ENCODE results near the gene MSRB1.

MSRB1 gene

GRCh38 chr16:1909561-1910231 lies 33.3 kb downstream of the MSRB1 start:
- Histone ChIP-seq H3K27me3 (ENCODE audit: insufficient read depth, low read length, poor library complexity) (no peaks in the 10 kb centered on the region), H3K4me1 (ENCODE audit: insufficient read depth, low read length) (no peaks in the 10 kb centered on the region), H3K9ac (ENCODE audit: low read depth, low read length) (no peak overlapping the region), H4K20me1 (ENCODE audit: insufficient read depth, low read length) (no peaks in the 10 kb centered on the region), H3K9me3 (ENCODE audit: insufficient read depth, low read length, severe bottlenecking) (no peaks in the 10 kb centered on the region), H3K4me3 (ENCODE audit: low read depth in 1 of 2, low read length in 2 of 2) (no peak overlapping the region), H2AFZ (ENCODE audit: low read depth, low read length) (no peak overlapping the region), H3K4me2 (ENCODE audit: insufficient read depth, low read length) (no peak overlapping the region), H3K79me2 (ENCODE audit: insufficient read depth, low read length) (no peaks in the 10 kb centered on the region), H3K27ac (ENCODE audit: low read length) (no peak overlapping the region), H3K36me3 (ENCODE audit: insufficient read depth, low read length) (no peaks in the 10 kb centered on the region)
- TF ChIP-seq EZH2 (IDR thresholded peaks at IDR 0.05; ENCODE audit: borderline replicate concordance, low read depth, low read length, severe bottlenecking): no peak
- no peak for TF ChIP-seq CTCF (IDR thresholded peaks at IDR 0.05; ENCODE audit: borderline replicate concordance, extremely low read depth, low read length, poor library complexity, severe bottlenecking)
- DNase-seq: no peak
- ATAC-seq (ENCODE audit: insufficient read depth, low read depth): no peak

DNA sequence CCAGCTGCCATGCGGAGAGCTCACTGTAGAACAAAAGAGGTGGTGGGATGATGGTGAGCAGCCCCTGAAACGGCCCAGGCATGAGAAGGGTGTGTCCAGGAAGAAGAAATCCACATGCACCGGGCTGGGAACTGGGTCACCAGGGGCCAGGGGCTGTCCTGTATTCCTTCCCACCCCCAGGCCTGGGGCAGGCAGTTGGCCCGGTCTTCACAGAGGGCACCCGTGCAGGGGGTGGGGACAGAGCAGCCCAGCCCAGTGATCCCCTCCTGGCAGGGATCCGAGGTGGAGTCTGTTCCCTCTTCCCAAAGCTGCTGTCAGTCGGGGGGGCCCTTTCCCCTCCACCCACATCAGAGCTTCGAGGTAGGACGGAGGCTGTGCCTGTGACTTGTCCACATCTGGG lies 34.0 kb downstream of the MSRB1 start:
- Histone ChIP-seq H3K4me1 (ENCODE audit: insufficient read depth, low read length) (no peaks in the 10 kb centered on the region), H3K9ac (ENCODE audit: low read depth, low read length) (no peak overlapping the region), H3K4me3 (ENCODE audit: low read depth in 1 of 2, low read length in 2 of 2) (no peak overlapping the region), H2AFZ (ENCODE audit: low read depth, low read length) (no peak overlapping the region), H4K20me1 (ENCODE audit: insufficient read depth, low read length) (no peaks in the 10 kb centered on the region), H3K27ac (ENCODE audit: low read length) (no peak overlapping the region), H3K79me2 (ENCODE audit: insufficient read depth, low read length) (no peaks in the 10 kb centered on the region), H3K4me2 (ENCODE audit: insufficient read depth, low read length) (no peak overlapping the region), H3K9me3 (ENCODE audit: insufficient read depth, low read length, severe bottlenecking) (no peaks in the 10 kb centered on the region), H3K36me3 (ENCODE audit: insufficient read depth, low read length) (no peaks in the 10 kb centered on the region), H3K27me3 (ENCODE audit: insufficient read depth, low read length, poor library complexity) (no peaks in the 10 kb centered on the region)
- TF ChIP-seq CTCF (IDR thresholded peaks at IDR 0.05; ENCODE audit: borderline replicate concordance, extremely low read depth, low read length, poor library complexity, severe bottlenecking): no peak
- no peak for TF ChIP-seq EZH2 (IDR thresholded peaks at IDR 0.05; ENCODE audit: borderline replicate concordance, low read depth, low read length, severe bottlenecking)
- no peak for DNase-seq
- no peak for ATAC-seq (ENCODE audit: insufficient read depth, low read depth)

DNA sequence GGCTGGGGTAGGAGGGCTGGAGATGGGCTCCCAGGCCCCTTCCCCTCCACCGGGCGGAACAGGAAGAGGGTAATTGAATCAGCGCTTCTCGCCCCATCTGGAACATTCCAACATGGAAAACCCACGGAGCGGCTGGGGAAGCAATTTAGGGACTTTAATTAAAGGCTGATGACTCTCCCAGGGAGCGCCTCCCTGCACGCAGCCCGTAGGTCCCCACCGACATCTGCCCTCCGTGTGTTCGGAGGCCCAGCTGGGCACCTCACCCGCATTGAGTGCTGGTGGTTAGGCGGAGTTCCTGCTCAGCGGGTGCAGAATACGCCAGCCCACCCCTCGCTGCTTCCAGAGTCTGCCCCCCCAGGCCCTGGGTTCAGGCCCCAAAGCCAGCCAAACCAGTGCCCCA lies 34.8 kb downstream of the MSRB1 start:
- TF ChIP-seq EZH2 (IDR thresholded peaks at IDR 0.05; ENCODE audit: borderline replicate concordance, low read depth, low read length, severe bottlenecking): no peak
- TF ChIP-seq CTCF (IDR thresholded peaks at IDR 0.05; ENCODE audit: borderline replicate concordance, extremely low read depth, low read length, poor library complexity, severe bottlenecking): no peak
- no peaks in the 10 kb centered on the region for H4K20me1 ChIP-seq (ENCODE audit: insufficient read depth, low read length)
- no peaks in the 10 kb centered on the region for H3K79me2 ChIP-seq (ENCODE audit: insufficient read depth, low read length)
- no peak overlapping the region for H3K4me3 ChIP-seq (ENCODE audit: low read depth in 1 of 2, low read length in 2 of 2)
- no peak overlapping the region for H3K9ac ChIP-seq (ENCODE audit: low read depth, low read length)
- no peak overlapping the region for H3K4me2 ChIP-seq (ENCODE audit: insufficient read depth, low read length)
- H3K27ac ChIP-seq (ENCODE audit: low read length): no peak overlapping the region
- ATAC-seq (ENCODE audit: insufficient read depth, low read depth) (no peak), DNase-seq (no peak)
- no peaks in the 10 kb centered on the region for H3K4me1 ChIP-seq (ENCODE audit: insufficient read depth, low read length)
- no peaks in the 10 kb centered on the region for H3K27me3 ChIP-seq (ENCODE audit: insufficient read depth, low read length, poor library complexity)
- H3K36me3 ChIP-seq (ENCODE audit: insufficient read depth, low read length): no peaks in the 10 kb centered on the region
- no peak overlapping the region for H2AFZ ChIP-seq (ENCODE audit: low read depth, low read length)
- no peaks in the 10 kb centered on the region for H3K9me3 ChIP-seq (ENCODE audit: insufficient read depth, low read length, severe bottlenecking)
